GM13976 (cell line): ENCODE measurements around the gene GPC6.

Experiments used
- DNase-seq: peaks from one replicate; pipeline ENCODE4 v3.0.0; 2012; ENCODE audit warnings: low spot score
- CTCF ChIP-seq: IDR thresholded peaks from 2 replicates; pipeline ENCODE4 v1.5.1; 2012; ENCODE audit warnings: borderline replicate concordance, mild to moderate bottlenecking; ENCODE audit not compliant: insufficient read depth; ENCODE audit errors: extremely low read depth, missing control alignments, control extremely low read depth
- in situ Hi-C: fragments of 300-500 bp; cut with MboI; formaldehyde crosslinking; loops from one replicate; pipeline ENCODE4 v1.12.0; 2022; ENCODE audit warnings: low sequenced_read_pairs, mixed read lengths, inconsistent platforms; ENCODE audit not compliant: unreplicated experiment

Gene GPC6

DNA sequence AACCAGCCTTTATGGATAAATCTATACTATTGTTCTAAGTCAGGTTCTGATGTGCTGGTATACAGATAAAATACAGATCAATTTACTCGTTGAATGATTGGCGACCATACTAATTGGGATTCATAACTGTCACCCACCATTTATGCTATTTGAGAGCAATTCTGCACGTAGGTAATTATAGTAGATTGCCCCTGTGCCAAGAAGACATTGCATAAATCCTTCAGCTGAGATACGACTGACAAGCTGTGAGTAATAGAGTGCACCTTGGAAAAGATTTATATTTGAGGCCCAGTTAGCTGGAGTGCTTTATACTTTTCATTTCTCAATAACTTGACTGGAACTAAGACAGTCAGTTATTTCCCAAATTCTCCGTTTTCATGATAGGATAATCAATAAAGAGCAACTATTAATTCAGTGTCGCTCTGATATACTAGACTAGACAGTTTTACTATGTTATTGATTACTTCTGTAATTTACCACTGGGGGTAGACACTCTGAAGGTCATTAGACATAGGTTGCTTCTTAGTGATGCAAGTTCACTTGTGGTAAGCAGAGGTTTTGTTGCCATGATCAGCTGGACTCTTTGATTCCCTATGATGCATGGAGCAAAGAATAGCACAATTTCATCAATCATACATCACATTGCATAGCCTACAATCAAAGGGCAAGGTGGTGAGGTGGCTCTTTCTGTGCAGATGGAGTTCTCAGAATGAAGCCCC, 536.3 kb downstream of the GPC6 start:
- in situ Hi-C loops = no loop called here
- TF ChIP-seq CTCF = no peak
- no peak for DNase-seq

DNA sequence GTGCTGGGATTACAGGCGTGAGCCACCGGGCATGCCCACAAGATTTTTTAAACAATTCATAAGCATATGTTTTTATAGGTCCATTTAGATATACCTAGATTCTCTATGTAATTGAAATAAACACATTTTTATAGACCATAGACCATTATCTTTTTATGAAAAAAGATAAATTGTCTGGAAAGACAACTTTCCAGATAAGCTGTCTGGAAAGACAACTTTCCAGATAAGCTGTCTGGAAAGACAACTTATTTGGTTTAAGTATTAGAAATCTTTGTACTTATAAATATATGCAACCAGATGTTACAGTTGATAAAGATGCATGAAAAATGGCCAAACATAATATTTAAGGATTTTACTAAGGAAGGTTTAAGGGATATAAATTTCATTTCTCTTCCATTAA, 538.5 kb downstream of the GPC6 start:
- no peak for TF ChIP-seq CTCF
- no peak for DNase-seq
- in situ Hi-C loops = no loop called here

GRCh38 chr13:93765811-93766210, 539.2 kb downstream of the GPC6 start:
- DNase-seq = no peak
- no peak for TF ChIP-seq CTCF
- in situ Hi-C loops = no loop called here

DNA sequence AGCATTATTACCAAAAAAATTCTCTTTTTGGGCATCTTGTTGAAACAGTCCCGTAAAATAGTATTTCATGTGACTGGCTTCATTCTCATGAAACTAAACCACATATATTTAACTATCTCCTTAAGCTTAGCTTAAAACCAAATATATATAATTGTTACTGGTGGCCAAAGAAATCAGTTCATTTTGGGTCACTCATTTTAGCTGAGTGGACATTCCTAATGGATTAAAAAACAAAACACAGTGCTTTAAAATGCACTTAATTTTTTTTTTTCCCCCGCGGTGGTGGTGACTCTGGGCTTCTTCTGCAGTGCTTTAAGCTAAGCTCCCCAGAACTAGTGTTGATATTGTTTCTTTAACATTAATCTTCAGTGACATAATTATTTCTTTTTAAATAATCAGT, 540.1 kb downstream of the GPC6 start:
- in situ Hi-C loops = no loop called here
- no peak for TF ChIP-seq CTCF
- DNase-seq = no peak

DNA sequence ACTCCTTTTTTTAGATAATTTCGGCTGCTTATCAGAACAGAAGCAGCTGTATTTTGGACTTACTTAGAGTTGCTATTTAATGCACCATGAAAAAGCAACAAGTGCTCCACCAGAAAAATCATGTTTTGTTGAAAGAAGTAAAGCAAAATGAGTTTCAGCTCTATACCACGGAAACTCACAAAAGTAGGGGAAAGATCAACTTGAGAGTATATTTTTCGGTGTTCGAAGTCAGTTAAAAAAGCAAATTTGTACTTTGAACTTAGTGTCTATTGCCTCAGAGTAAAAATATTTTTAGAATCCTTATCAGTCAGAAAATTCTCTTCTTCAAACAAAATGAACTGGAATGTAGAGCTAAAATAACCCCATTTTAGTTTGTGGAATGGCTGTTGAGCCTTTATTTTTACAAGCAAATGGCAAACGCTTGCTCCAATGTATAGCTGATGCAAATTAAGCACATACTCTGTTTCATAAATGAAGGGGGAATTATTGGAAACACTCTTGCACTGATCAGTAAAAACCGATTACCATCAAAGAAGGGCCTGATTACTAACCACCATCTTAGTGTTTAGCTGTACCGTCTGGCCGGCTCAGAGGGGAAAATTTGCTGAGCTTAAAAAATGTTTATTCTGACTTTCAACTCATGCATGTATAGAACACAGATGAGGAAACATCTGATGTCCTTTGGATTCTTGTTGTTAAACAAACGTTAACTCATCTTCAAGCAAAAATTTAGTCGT, 540.7 kb downstream of the GPC6 start:
- DNase-seq = no peak
- no peak for TF ChIP-seq CTCF
- in situ Hi-C loops = no loop called here

- in situ Hi-C loops = no loop called here
These were observed 541.4 kb downstream of the GPC6 start for GRCh38 chr13:93767917-93768409.

More at GRCh38 chr13:93767917-93768409, 541.4 kb downstream of the GPC6 start:
- no peak for TF ChIP-seq CTCF
- no peak for DNase-seq
